EL (cell line): Measurements from ENCODE around the gene EP400.
A peak's percentile ranks its signal among the peaks of the same experiment; 100 is the strongest.

ENCODE experiments used
- DNase-seq: peaks from one replicate; pipeline ENCODE4 v3.0.0-alpha.2; 2016

The EP400 gene

GRCh38 chr12:131949431-131950181, at the start of gene EP400:
EP400 (plus strand) TSS chr12:131949942; CDS start chr12:131960620, 10,678 bp downstream.
- DNase-seq = peak; percentile 94

GRCh38 chr12:131900397-131900796, 49.3 kb upstream of the EP400 start:
- no peak for DNase-seq

- no peak for DNase-seq
These were observed 48.1 kb upstream of the EP400 start for GRCh38 chr12:131901431-131902331.

GRCh38 chr12:131902332-131903241, 47.2 kb upstream of the EP400 start:
- DNase-seq = no peak

- no peak for DNase-seq
These were observed 46.2 kb upstream of the EP400 start for GRCh38 chr12:131903270-131904255.

GRCh38 chr12:131904346-131904745, 45.4 kb upstream of the EP400 start:
- DNase-seq = no peak

- DNase-seq = no peak
These were observed 44.6 kb upstream of the EP400 start for GRCh38 chr12:131905081-131905629.

GRCh38 chr12:131905630-131906091, 44.1 kb upstream of the EP400 start:
- DNase-seq = no peak

- no peak for DNase-seq
These were observed 42.2 kb upstream of the EP400 start for GRCh38 chr12:131907379-131908091.

GRCh38 chr12:131908092-131909080, 41.4 kb upstream of the EP400 start:
- no peak for DNase-seq

- DNase-seq = no peak
These were observed 40.5 kb upstream of the EP400 start for GRCh38 chr12:131909081-131909751.

GRCh38 chr12:131909752-131910219, 40.0 kb upstream of the EP400 start:
- DNase-seq = no peak

- DNase-seq = peak; percentile 45
These were observed 39.3 kb upstream of the EP400 start for GRCh38 chr12:131910302-131911027.

- DNase-seq = no peak
These were observed 38.6 kb upstream of the EP400 start for GRCh38 chr12:131911028-131911650.

GRCh38 chr12:131911851-131912477, 37.8 kb upstream of the EP400 start:
- DNase-seq = no peak

GRCh38 chr12:131912518-131913274, 37.0 kb upstream of the EP400 start:
- DNase-seq = peak; percentile 94
